K562 (cell line): ENCODE measurements around the gene BNC2.

Experiments used
- ETV1 ChIP-seq: fragments of 450-650 bp; conservative IDR thresholded peaks from 2 replicates; pipeline ENCODE4 v1.6.1; 2016; ENCODE audit warnings: missing genetic modification characterization, control low read depth, low read depth, missing compliant biosample characterization
- POLR2A ChIP-seq: fragments of 450-650 bp; conservative IDR thresholded peaks from 2 replicates; pipeline ENCODE4 v1.6.1; 2016
- SIN3B ChIP-seq: fragments of 450-650 bp; IDR thresholded peaks from 2 replicates; pipeline ENCODE4 v1.6.1; 2017; ENCODE audit warnings: low read depth, mild to moderate bottlenecking, moderate library complexity
- SMC3 ChIP-seq: conservative IDR thresholded peaks from 2 replicates; pipeline ENCODE4 v1.6.1; 2011; ENCODE audit warnings: low read depth, low read length, improper control_type of control experiment; ENCODE audit not compliant: insufficient read depth
- TF ChIP-seq, protein P1 (sequence below), 3 experiments: IDR thresholded peaks in 2 of 3; conservative IDR thresholded peaks in 1 of 3; 2 replicates each; pipeline ENCODE4 v1.5.1; 2011 to 2012; ENCODE audit warnings: low read length in 3 of 3, mild to moderate bottlenecking in 3 of 3, control low read depth in 2 of 3, improper control_type of control experiment in 1 of 3, inconsistent platforms in 1 of 3, low read depth in 1 of 3, mixed read lengths in 1 of 3, moderate library complexity in 1 of 3; ENCODE audit not compliant: insufficient read depth in 2 of 3

GRCh38 chr9:16899606-16900005, 29.1 kb upstream of the BNC2 start:
- TF ChIP-seq, protein P1, sequence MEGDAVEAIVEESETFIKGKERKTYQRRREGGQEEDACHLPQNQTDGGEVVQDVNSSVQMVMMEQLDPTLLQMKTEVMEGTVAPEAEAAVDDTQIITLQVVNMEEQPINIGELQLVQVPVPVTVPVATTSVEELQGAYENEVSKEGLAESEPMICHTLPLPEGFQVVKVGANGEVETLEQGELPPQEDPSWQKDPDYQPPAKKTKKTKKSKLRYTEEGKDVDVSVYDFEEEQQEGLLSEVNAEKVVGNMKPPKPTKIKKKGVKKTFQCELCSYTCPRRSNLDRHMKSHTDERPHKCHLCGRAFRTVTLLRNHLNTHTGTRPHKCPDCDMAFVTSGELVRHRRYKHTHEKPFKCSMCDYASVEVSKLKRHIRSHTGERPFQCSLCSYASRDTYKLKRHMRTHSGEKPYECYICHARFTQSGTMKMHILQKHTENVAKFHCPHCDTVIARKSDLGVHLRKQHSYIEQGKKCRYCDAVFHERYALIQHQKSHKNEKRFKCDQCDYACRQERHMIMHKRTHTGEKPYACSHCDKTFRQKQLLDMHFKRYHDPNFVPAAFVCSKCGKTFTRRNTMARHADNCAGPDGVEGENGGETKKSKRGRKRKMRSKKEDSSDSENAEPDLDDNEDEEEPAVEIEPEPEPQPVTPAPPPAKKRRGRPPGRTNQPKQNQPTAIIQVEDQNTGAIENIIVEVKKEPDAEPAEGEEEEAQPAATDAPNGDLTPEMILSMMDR (IDR thresholded peaks at IDR 0.05 in 2 of 3, conservative IDR thresholded peaks at IDR 0.05 in 1 of 3; ENCODE audit: insufficient read depth in 2 of 3, low read depth in 1 of 3, low read length in 3 of 3) = no peak
- TF ChIP-seq POLR2A = no peak
- no peak for TF ChIP-seq SMC3
- no peak for TF ChIP-seq SIN3B
- no peak for TF ChIP-seq ETV1
